ENCODE measurements around the gene UCP3.
A peak's percentile ranks its signal among the peaks of the same experiment; 100 is the strongest.

Gene UCP3

GRCh38 chr11:73980001-73980961 is 28.6 kb downstream of the UCP3 start:
- peak overlapping the region; percentile 74 for H3K27ac Mint-ChIP-seq
- DNase-seq = no peak

GRCh38 chr11:73978576-73979086 is 30.3 kb downstream of the UCP3 start:
- H3K9me3 Mint-ChIP-seq = no peaks in the 10 kb centered on the region
- H3K36me3 Mint-ChIP-seq (ENCODE audit: low read depth) = peaks cover 56% of the 10 kb centered on the region
- no peak for DNase-seq
- no peak for TF ChIP-seq CTCF (IDR thresholded peaks at IDR 0.05)
- H3K4me3 Mint-ChIP-seq = no peak overlapping the region
- peak overlapping the region; percentile 67 for H3K27ac Mint-ChIP-seq
- H3K4me1 Mint-ChIP-seq = peaks cover 56% of the 10 kb centered on the region
- peaks cover 23% of the 10 kb centered on the region for H3K27me3 Mint-ChIP-seq (ENCODE audit: low read depth, poor library complexity)

More at GRCh38 chr11:73980001-73980961, 28.6 kb downstream of the UCP3 start:
- TF ChIP-seq CTCF (IDR thresholded peaks at IDR 0.05) = no peak
- peaks cover 47% of the 10 kb centered on the region for H3K36me3 Mint-ChIP-seq (ENCODE audit: low read depth)
- H3K27me3 Mint-ChIP-seq (ENCODE audit: low read depth, poor library complexity) = peaks cover 26% of the 10 kb centered on the region
- peaks cover 60% of the 10 kb centered on the region for H3K4me1 Mint-ChIP-seq
- H3K4me3 Mint-ChIP-seq = peak overlapping the region; percentile 64
- no peaks in the 10 kb centered on the region for H3K9me3 Mint-ChIP-seq

GRCh38 chr11:73977856-73978519 is 30.9 kb downstream of the UCP3 start:
- H3K9me3 Mint-ChIP-seq = no peaks in the 10 kb centered on the region
- no peak for DNase-seq
- peaks cover 49% of the 10 kb centered on the region for H3K4me1 Mint-ChIP-seq
- peaks cover 56% of the 10 kb centered on the region for H3K36me3 Mint-ChIP-seq (ENCODE audit: low read depth)
- no peak overlapping the region for H3K4me3 Mint-ChIP-seq
- H3K27ac Mint-ChIP-seq = no peak overlapping the region
- H3K27me3 Mint-ChIP-seq (ENCODE audit: low read depth, poor library complexity) = peaks cover 23% of the 10 kb centered on the region
- TF ChIP-seq CTCF (IDR thresholded peaks at IDR 0.05) = no peak

GRCh38 chr11:73976451-73977151 is 32.3 kb downstream of the UCP3 start:
- H3K27ac Mint-ChIP-seq = no peak overlapping the region
- peaks cover 56% of the 10 kb centered on the region for H3K36me3 Mint-ChIP-seq (ENCODE audit: low read depth)
- no peak overlapping the region for H3K4me3 Mint-ChIP-seq
- peaks cover 35% of the 10 kb centered on the region for H3K4me1 Mint-ChIP-seq
- no peak for DNase-seq
- no peak for TF ChIP-seq CTCF (IDR thresholded peaks at IDR 0.05)
- H3K27me3 Mint-ChIP-seq (ENCODE audit: low read depth, poor library complexity) = peaks cover 17% of the 10 kb centered on the region
- H3K9me3 Mint-ChIP-seq = no peaks in the 10 kb centered on the region

DNA sequence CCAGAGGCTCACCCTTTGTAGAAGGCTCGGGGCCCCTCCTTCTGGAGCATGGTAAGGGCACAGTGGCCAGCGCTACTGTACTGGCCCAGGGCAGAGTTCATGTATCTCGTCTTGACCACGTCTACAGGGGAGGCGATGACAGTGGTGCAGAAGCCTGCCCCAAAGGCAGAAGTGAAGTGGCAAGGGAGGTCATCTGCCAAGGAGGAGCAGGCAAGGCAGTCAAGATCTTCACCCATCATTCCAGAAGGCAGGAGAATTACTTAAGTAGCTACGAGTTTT is 33.5 kb downstream of the UCP3 start:
- Mint-ChIP-seq H3K4me1 (peaks cover 24% of the 10 kb centered on the region), H3K36me3 (ENCODE audit: low read depth) (peaks cover 51% of the 10 kb centered on the region), H3K27ac (no peak overlapping the region)

More for the DNA sequence above, 33.5 kb downstream of the UCP3 start:
- TF ChIP-seq CTCF (IDR thresholded peaks at IDR 0.05) = no peak
- peaks cover 10% of the 10 kb centered on the region for H3K27me3 Mint-ChIP-seq (ENCODE audit: low read depth, poor library complexity)
- DNase-seq = no peak
- H3K4me3 Mint-ChIP-seq = no peak overlapping the region
- no peaks in the 10 kb centered on the region for H3K9me3 Mint-ChIP-seq
